ENCODE data around the gene MSX2. TPM values are rescaled to one million over a fixed set of nuclear protein-coding genes. Genes with fewer than 3 reads are reported as not detected.

The MSX2 gene
- total and polyA plus RNA-seq, 2 experiments from 2014 or later, result 0.17 to 0.47 TPM

GRCh38 chr5:174777583-174777982 is 53.2 kb downstream of the MSX2 start (continued):
- TF ChIP-seq CREB1 (CRISPR knock-in tag; IDR thresholded peaks at IDR 0.05; ENCODE audit: low read depth), result no peak
- no peak for TF ChIP-seq STAT1 (IDR thresholded peaks at IDR 0.05; ENCODE audit: unreplicated experiment)
- TF ChIP-seq EZH2 (IDR thresholded peaks at IDR 0.05; ENCODE audit: low read depth, unreplicated experiment), result no peak
- no peak for TF ChIP-seq NANOG (IDR thresholded peaks at IDR 0.05; ENCODE audit: borderline replicate concordance)
- TF ChIP-seq JUNB (IDR thresholded peaks at IDR 0.05; ENCODE audit: unreplicated experiment), result no peak
- no peak for TF ChIP-seq ETS1 (IDR thresholded peaks at IDR 0.05)
- no peak for TF ChIP-seq ZNF331 (CRISPR knock-in tag; IDR thresholded peaks at IDR 0.05; ENCODE audit: low read depth)
- TF ChIP-seq EZH2phosphoT487 (IDR thresholded peaks at IDR 0.05; ENCODE audit: unreplicated experiment), result no peak
- no peak for TF ChIP-seq REST (IDR thresholded peaks at IDR 0.05; ENCODE audit: unreplicated experiment)

Small RNA genes lying within 50 kb of the gene (microRNA-seq; reads per million reads assigned to microRNA genes)
- gene MIR4634, result not detected

Small RNA genes lying within 50 kb of the gene (small RNA-seq; reads per million reads assigned to genes)
- gene MIR4634 (ENCODE audit: low replicate concordance), result not detected
